ENCODE data around the gene CMC2. TPM values are rescaled to one million over a fixed set of nuclear protein-coding genes. Genes with fewer than 3 reads are reported as not detected.

Gene CMC2
- total and polyA plus RNA-seq, 9 of the 15 experiments (the other 6 are each of a cell fraction or from before 2014, with no cell fraction given), result 122 to 501 (median 172) TPM

DNA sequence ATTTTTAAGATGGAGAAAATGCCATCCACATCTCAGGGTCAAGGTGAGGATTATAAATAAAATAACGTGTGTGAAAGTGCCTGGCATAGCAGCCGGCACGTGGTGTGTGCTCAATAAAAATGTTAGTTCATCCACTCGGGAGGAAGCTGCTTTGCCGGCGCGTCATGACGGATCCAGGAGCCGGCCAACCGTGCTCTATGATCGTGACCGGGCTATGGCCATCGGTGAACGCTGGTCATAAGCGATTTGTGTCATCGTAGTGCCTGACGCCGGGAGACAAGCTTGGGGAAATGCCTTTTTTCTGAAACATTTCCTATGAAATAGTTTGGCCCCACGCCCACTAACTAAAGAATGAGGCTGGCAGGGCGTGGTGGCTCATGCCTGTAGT, 74.0 kb downstream of the CMC2 start (continued):
- TF ChIP-seq, protein P1, sequence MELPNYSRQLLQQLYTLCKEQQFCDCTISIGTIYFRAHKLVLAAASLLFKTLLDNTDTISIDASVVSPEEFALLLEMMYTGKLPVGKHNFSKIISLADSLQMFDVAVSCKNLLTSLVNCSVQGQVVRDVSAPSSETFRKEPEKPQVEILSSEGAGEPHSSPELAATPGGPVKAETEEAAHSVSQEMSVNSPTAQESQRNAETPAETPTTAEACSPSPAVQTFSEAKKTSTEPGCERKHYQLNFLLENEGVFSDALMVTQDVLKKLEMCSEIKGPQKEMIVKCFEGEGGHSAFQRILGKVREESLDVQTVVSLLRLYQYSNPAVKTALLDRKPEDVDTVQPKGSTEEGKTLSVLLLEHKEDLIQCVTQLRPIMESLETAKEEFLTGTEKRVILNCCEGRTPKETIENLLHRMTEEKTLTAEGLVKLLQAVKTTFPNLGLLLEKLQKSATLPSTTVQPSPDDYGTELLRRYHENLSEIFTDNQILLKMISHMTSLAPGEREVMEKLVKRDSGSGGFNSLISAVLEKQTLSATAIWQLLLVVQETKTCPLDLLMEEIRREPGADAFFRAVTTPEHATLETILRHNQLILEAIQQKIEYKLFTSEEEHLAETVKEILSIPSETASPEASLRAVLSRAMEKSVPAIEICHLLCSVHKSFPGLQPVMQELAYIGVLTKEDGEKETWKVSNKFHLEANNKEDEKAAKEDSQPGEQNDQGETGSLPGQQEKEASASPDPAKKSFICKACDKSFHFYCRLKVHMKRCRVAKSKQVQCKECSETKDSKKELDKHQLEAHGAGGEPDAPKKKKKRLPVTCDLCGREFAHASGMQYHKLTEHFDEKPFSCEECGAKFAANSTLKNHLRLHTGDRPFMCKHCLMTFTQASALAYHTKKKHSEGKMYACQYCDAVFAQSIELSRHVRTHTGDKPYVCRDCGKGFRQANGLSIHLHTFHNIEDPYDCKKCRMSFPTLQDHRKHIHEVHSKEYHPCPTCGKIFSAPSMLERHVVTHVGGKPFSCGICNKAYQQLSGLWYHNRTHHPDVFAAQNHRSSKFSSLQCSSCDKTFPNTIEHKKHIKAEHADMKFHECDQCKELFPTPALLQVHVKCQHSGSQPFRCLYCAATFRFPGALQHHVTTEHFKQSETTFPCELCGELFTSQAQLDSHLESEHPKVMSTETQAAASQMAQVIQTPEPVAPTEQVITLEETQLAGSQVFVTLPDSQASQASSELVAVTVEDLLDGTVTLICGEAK (IDR thresholded peaks at IDR 0.05), result no peak
- TF ChIP-seq, protein P1 (CRISPR knock-in tag; IDR thresholded peaks at IDR 0.05), result no peak
